NAMALWA (cell line): ENCODE data around the gene MAN1A2.

ENCODE experiments used
- DNase-seq: peaks from one replicate; pipeline ENCODE4 v3.0.0-alpha.2; 2015; ENCODE audit warnings: low spot score

Gene MAN1A2

GRCh38 chr1:117577191-117577885 lies 210.1 kb downstream of the MAN1A2 start:
- no peak for DNase-seq

GRCh38 chr1:117578466-117578865 lies 211.2 kb downstream of the MAN1A2 start:
- no peak for DNase-seq
